Osteocyte (in vitro differentiated cells): Measurements from ENCODE around the gene PARD3B. TPM values are rescaled to one million over a fixed set of nuclear protein-coding genes. Genes with fewer than 3 reads are reported as not detected.

Experiments used
- DNase-seq: peaks from one replicate; pipeline ENCODE4 v3.0.0; 2021; ENCODE audit warnings: mixed read lengths; ENCODE audit not compliant: unreplicated experiment; ENCODE audit errors: extremely low spot score
- H3K27ac Mint-ChIP-seq: one replicate; pipeline ENCODE4 v1.8.0; 2021; ENCODE audit warnings: mild to moderate bottlenecking, mixed read lengths; ENCODE audit not compliant: unreplicated experiment
- H3K27me3 Mint-ChIP-seq: one replicate; pipeline ENCODE4 v1.8.0; 2021; ENCODE audit warnings: mixed read lengths; ENCODE audit not compliant: unreplicated experiment
- H3K36me3 Mint-ChIP-seq: one replicate; pipeline ENCODE4 v1.8.0; 2021; ENCODE audit warnings: mixed read lengths; ENCODE audit not compliant: unreplicated experiment
- H3K4me1 Mint-ChIP-seq: one replicate; pipeline ENCODE4 v1.8.0; 2021; ENCODE audit warnings: mixed read lengths; ENCODE audit not compliant: unreplicated experiment
- H3K4me3 Mint-ChIP-seq: one replicate; pipeline ENCODE4 v1.8.0; 2021; ENCODE audit warnings: mild to moderate bottlenecking, moderate library complexity, mixed read lengths; ENCODE audit not compliant: unreplicated experiment
- H3K9me3 Mint-ChIP-seq: one replicate; pipeline ENCODE4 v1.8.0; 2021; ENCODE audit warnings: mixed read lengths; ENCODE audit not compliant: unreplicated experiment
- CTCF ChIP-seq: fragments of 200-600 bp; sonication (generic); IDR thresholded peaks from 2 replicates; pipeline ENCODE4 v1.5.0; 2021; ENCODE audit warnings: antibody characterized with exemption, mild to moderate bottlenecking, moderate library complexity
- total RNA-seq: library from RNA; stranded (reverse); gene quantifications from 2 replicates; pipeline ENCODE4 v1.2.1, GENCODE V29; 2021

The PARD3B gene
- total RNA-seq, 1 donor from 2014 or later = 26.7 TPM

GRCh38 chr2:204732019-204732418 lies 186.7 kb downstream of the PARD3B start:
- no peak for DNase-seq
- Mint-ChIP-seq H3K4me1 (peaks cover 18% of the 10 kb centered on the region), H3K36me3 (no peaks in the 10 kb centered on the region), H3K9me3 (peaks cover 4% of the 10 kb centered on the region), H3K27me3 (no peaks in the 10 kb centered on the region), H3K4me3 (no peak overlapping the region), H3K27ac (peak overlapping the region; percentile 21)
- no peak for TF ChIP-seq CTCF

GRCh38 chr2:204737296-204737695 lies 192.0 kb downstream of the PARD3B start:
- Mint-ChIP-seq H3K4me1 (peaks cover 1% of the 10 kb centered on the region), H3K36me3 (peaks cover 3% of the 10 kb centered on the region), H3K27me3 (no peaks in the 10 kb centered on the region), H3K27ac (no peak overlapping the region), H3K9me3 (peaks cover 28% of the 10 kb centered on the region), H3K4me3 (no peak overlapping the region)
- no peak for TF ChIP-seq CTCF
- no peak for DNase-seq

- Mint-ChIP-seq H3K27me3 (no peaks in the 10 kb centered on the region), H3K36me3 (peaks cover 3% of the 10 kb centered on the region), H3K9me3 (peaks cover 28% of the 10 kb centered on the region), H3K4me1 (peaks cover 8% of the 10 kb centered on the region), H3K4me3 (no peak overlapping the region), H3K27ac (no peak overlapping the region)
- TF ChIP-seq CTCF = no peak
- no peak for DNase-seq
These were observed 193.4 kb downstream of the PARD3B start for GRCh38 chr2:204738721-204739120.

- no peak for TF ChIP-seq CTCF
- Mint-ChIP-seq H3K9me3 (peaks cover 12% of the 10 kb centered on the region), H3K27ac (peak overlapping the region; percentile 42), H3K27me3 (no peaks in the 10 kb centered on the region), H3K4me3 (no peak overlapping the region), H3K4me1 (peaks cover 20% of the 10 kb centered on the region), H3K36me3 (peaks cover 1% of the 10 kb centered on the region)
- DNase-seq = no peak
These were observed 198.2 kb downstream of the PARD3B start for GRCh38 chr2:204743393-204743960.

DNA sequence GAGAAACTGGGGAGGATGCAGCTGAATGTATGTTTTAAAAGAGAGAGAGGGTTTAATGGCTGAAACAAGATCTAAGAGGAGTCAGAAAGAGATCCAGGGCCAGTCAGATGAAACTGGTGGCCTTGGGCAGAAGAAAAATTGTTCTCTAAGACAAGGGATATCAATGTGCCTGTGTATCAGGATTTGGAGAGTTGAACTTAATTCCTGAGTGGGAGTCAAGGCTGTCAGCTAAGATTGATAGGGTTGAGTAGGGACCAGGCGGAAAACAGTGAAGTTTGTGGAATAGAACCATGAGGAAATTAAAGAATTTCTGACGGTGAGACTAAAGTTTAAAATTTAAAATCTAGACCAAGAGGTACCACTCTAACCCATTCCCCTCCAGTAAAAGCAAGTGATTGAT lies 199.2 kb downstream of the PARD3B start:
- DNase-seq = no peak
- H3K4me3 Mint-ChIP-seq = no peak overlapping the region
- H3K27ac Mint-ChIP-seq = no peak overlapping the region
- peaks cover 1% of the 10 kb centered on the region for H3K36me3 Mint-ChIP-seq
- H3K4me1 Mint-ChIP-seq = peaks cover 24% of the 10 kb centered on the region
- no peaks in the 10 kb centered on the region for H3K27me3 Mint-ChIP-seq
- no peak for TF ChIP-seq CTCF
- peaks cover 12% of the 10 kb centered on the region for H3K9me3 Mint-ChIP-seq
